Measurements from ENCODE around the gene CTU2.

Gene CTU2

GRCh38 chr16:88681084-88681680 lies 25.1 kb upstream of the CTU2 start:
- intact Hi-C loops (cut with DNase I), result no loop called here

GRCh38 chr16:88681709-88682451 lies 24.4 kb upstream of the CTU2 start:
- intact Hi-C loops (cut with DNase I), result no loop called here
- DNase-seq, result peak; percentile 37 to 97 (median 78)

More at GRCh38 chr16:88681084-88681680, 25.1 kb upstream of the CTU2 start:
- no peak for DNase-seq

- no peak for DNase-seq
- intact Hi-C loops (cut with DNase I), result no loop called here
These were observed 21.6 kb upstream of the CTU2 start for GRCh38 chr16:88684569-88685155.

- peak in 2 of 10 donors; percentile 34 to 82 for DNase-seq
- intact Hi-C loops (cut with DNase I), result no loop called here
These were observed 20.9 kb upstream of the CTU2 start for GRCh38 chr16:88685156-88686061.

GRCh38 chr16:88686062-88686438 lies 20.3 kb upstream of the CTU2 start:
- DNase-seq, result no peak
- intact Hi-C loops (cut with DNase I), result no loop called here

GRCh38 chr16:88686439-88687253 lies 19.7 kb upstream of the CTU2 start, which contains the start of gene SNAI3:
Gene SNAI3, minus strand, starts transcription at chr16:88686507. Its CDS starts 101 bp downstream, at chr16:88686406.
- intact Hi-C loops (cut with DNase I), result no loop called here

GRCh38 chr16:88687254-88687576 lies 19.1 kb upstream of the CTU2 start:
- peak in 1 of 10 donors; percentile 84 for DNase-seq

More at GRCh38 chr16:88686439-88687253, 19.7 kb upstream of the CTU2 start, which contains the start of gene SNAI3:
- peak in 6 of 10 donors; percentile 47 to 93 (median 56) for DNase-seq

GRCh38 chr16:88687676-88688012 lies 18.7 kb upstream of the CTU2 start:
- DNase-seq, result no peak
- intact Hi-C loops (cut with DNase I), result no loop called here

More at GRCh38 chr16:88687254-88687576, 19.1 kb upstream of the CTU2 start:
- intact Hi-C loops (cut with DNase I), result no loop called here

- intact Hi-C loops (cut with DNase I), result no loop called here
- peak in 8 of 10 donors; percentile 60 to 95 (median 70) for DNase-seq
These were observed 18.1 kb upstream of the CTU2 start for GRCh38 chr16:88688013-88688778.

- intact Hi-C loops (cut with DNase I), result no loop called here
- DNase-seq, result no peak
These were observed 15.8 kb upstream of the CTU2 start for GRCh38 chr16:88690341-88691128.

GRCh38 chr16:88691129-88691813 lies 15.0 kb upstream of the CTU2 start:
- no peak for DNase-seq
- intact Hi-C loops (cut with DNase I), result no loop called here

GRCh38 chr16:88691924-88692560 lies 14.3 kb upstream of the CTU2 start:
- intact Hi-C loops (cut with DNase I), result no loop called here
- DNase-seq, result peak in 1 of 10 donors; percentile 84

GRCh38 chr16:88692861-88693260 lies 13.4 kb upstream of the CTU2 start:
- no peak for DNase-seq
- intact Hi-C loops (cut with DNase I), result no loop called here

GRCh38 chr16:88693420-88694177 lies 12.7 kb upstream of the CTU2 start:
- no peak for DNase-seq
- intact Hi-C loops (cut with DNase I), result no loop called here

- no peak for DNase-seq
- intact Hi-C loops (cut with DNase I), result no loop called here
These were observed 11.8 kb upstream of the CTU2 start for GRCh38 chr16:88694221-88695087.

- intact Hi-C loops (cut with DNase I), result no loop called here
- DNase-seq, result no peak
These were observed 11.1 kb upstream of the CTU2 start for GRCh38 chr16:88695218-88695617.

Data from posterior cingulate gyrus (tissue), 11 donors.